ENCODE measurements around the gene RNASE9.

- TF ChIP-seq, protein P1, sequence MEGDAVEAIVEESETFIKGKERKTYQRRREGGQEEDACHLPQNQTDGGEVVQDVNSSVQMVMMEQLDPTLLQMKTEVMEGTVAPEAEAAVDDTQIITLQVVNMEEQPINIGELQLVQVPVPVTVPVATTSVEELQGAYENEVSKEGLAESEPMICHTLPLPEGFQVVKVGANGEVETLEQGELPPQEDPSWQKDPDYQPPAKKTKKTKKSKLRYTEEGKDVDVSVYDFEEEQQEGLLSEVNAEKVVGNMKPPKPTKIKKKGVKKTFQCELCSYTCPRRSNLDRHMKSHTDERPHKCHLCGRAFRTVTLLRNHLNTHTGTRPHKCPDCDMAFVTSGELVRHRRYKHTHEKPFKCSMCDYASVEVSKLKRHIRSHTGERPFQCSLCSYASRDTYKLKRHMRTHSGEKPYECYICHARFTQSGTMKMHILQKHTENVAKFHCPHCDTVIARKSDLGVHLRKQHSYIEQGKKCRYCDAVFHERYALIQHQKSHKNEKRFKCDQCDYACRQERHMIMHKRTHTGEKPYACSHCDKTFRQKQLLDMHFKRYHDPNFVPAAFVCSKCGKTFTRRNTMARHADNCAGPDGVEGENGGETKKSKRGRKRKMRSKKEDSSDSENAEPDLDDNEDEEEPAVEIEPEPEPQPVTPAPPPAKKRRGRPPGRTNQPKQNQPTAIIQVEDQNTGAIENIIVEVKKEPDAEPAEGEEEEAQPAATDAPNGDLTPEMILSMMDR (IDR thresholded peaks at IDR 0.05): no peak
- no peak for TF ChIP-seq EZH2 (IDR thresholded peaks at IDR 0.05; ENCODE audit: borderline replicate concordance, insufficient read depth, low read depth, low read length, poor library complexity, severe bottlenecking)
Measured at GRCh38 chr14:20508367-20508766, 52.5 kb downstream of the RNASE9 start.
